GM18511 (cell line): ENCODE data around the gene WNK4.
"Not testable (repeated sequence)": the region's sequence is repeated elsewhere in the genome, so short reads cannot be mapped to it uniquely, and the experiment has no call there.

Experiments
- ATAC-seq: cut with Tn5 transposase; IDR thresholded peaks from one replicate; pipeline ENCODE4 v1.9.1; 2021; ENCODE audit warnings: mild to moderate bottlenecking, moderate library complexity; ENCODE audit not compliant: unreplicated experiment

Gene WNK4

DNA sequence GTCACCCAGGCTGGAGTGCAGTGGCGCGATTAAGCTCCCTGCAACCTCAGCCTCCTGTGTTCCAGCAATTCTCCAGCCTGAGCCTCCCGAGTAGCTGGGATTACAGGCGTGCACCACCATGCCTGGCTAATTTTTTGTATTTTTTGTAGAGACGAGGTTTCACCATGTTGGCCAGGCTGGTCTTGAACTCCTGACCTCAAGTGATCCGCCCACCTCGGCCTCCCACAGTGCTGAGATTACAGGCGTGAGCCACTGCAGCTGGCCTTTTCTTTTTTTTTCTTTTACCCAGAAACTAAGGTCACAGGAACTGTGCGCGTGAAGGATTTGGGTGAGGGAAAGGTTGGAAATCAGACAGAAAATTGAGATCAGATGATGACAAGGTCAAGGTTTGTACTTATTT is 10.4 kb upstream of the WNK4 start:
- not testable (repeated sequence) for ATAC-seq

DNA sequence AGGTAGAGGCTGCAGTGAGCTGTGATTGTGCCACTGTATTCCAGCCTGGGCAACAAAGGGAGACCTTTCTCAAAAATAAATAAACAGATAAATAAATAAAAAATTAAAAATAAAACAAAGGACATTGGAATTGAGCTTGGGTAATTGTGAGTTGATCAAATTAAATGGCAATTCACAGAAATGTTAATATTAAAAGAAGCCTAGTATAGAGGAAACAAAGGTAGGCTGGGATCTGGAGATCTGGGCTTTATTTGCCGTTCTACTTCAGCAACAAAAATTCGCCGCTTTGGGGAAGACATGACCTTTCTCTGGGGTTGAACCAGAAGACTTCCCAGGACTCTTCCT is 7.5 kb upstream of the WNK4 start:
- ATAC-seq: no peak

DNA sequence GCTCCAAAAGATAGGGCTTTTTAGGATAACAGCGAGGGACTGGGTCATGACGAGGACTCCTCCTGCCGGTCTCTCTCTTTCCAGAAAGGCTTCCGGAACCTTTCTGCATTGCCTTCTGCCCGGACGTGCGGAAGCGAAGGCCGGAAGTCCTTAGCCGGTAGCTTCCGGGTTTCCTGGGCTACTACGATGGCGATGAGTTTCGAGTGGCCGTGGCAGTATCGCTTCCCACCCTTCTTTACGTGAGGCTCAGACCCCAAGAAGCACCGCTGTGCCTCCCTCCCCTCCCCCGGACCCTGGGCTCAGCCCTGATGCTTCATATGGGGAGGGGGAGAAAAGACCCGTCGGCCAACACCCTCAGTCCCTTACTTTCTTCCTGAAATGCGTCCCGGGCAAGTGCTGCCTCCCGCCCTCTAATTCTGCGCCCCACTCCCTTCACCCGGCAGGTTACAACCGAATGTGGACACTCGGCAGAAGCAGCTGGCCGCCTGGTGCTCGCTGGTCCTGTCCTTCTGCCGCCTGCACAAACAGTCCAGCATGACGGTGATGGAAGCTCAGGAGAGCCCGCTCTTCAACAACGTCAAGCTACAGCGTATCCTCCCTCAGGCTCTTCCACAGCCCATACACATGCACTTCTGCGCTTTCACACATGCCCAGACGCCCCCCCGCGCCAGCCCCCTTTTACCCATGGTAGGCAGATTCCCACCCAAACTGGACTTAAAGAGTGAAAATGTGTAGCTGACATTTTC is 6.9 kb upstream of the WNK4 start, which contains the start of gene VPS25:
TSS of gene VPS25 (plus strand) at position 160 of the 746 bp plus-strand sequence. CDS start at position 187, 27 bp downstream.
- ATAC-seq: peak; percentile 87

DNA sequence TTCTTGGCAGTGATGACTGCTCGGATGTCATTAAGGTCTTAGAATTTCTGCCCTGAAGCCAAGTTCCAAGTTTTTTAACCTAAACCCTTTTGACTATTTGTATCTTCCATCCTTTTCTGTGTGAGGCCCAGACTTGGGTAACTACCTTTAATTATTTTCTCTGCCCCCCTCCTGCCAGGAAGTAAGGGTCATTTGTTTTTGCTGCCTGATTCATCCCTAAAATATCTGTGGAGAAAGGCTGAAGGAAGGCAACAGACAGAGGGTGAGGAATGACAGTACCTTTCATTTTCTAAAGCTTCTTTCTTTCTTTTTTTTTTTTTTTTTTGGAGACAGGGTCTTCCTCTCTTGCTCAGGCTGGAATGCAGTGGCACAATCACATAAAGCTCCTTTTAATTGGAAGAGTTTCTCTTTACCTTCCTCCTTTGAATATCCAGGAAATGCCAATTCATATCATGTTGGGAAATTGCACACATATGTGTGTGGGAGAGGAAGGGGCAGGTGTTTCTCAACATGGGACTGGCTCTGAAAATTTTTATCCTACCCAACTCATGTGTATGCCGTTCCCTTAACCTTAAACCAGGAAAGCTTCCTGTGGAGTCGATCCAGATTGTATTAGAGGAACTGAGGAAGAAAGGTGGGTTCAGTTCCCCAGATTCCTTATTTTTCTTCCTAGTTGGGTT is 6.2 kb upstream of the WNK4 start:
- no peak for ATAC-seq

DNA sequence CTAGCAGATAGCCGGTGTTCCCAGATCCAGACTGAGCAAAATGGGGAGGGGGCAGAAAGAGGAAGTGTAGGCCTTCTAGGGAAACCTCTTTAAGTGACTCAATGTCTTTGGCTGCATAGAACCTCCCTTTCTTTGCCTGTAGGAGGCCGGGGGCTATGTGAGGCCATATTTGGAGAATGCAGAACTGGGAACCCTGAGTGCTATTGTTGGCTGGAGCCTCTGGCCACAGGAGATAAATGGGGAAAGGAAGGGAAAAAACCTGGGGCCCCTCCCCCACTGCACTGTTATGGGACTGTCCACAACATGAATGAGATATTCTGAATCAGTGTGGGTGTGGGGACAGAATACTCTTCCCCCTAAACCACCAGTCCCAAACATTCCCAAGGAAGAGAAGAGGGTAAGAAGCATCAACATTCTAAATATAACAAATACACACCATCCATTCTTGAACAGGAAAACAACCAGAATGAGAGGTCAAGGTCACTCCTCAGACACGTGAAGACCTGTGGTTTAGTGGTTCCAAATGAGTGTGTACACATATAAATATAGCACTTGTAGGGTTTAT is 4.8 kb upstream of the WNK4 start:
- no peak for ATAC-seq

DNA sequence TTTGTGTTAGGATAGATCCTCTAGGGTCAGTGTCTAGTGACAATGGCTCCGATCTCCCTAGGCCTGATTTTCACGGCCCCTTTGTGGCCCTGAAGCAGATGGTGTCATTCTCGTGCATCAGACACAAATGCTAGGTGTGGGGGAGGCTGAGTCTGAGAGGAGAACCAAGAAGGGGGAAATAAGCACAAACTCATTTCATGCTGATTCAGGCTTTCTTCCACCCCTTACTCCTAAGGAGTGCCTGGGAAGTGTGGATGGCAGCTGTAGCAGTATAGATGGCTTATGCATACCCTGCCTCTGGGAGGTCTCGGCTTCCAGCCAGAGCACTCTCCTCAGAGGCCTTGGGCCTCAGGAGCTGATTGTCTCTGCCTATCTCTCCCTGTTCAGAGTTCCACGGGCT is 1.8 kb upstream of the WNK4 start:
- ATAC-seq: no peak

DNA sequence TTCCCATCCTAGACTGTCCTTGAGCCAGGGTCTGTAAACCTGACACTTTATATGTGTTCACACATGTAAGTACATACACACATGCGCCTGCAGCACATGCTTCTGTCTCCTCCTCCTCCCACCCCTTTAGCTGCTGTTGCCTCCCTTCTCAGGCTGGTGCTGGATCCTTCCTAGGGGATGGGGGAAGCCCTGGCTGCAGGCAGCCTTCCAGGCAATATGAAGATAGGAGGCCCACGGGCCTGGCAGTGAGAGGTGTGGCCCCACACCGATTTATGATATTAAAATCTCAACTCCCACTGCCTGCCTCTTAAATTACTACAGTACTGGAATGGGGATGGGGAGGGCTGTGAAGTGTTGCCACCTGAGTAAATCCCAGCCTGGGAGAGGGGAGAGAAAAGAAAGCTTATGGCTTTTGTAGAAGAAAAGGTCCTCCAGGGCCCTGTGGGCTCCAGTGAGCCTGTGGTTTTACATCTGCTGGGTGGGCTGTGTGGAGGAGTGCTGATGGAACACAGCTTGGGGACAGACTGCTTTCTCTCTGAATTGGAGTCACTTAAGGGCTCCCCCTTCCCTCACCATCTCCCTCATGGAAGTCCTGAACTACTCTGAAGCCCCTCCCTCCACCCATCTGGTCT is 990 bp upstream of the WNK4 start:
- ATAC-seq: no peak

DNA sequence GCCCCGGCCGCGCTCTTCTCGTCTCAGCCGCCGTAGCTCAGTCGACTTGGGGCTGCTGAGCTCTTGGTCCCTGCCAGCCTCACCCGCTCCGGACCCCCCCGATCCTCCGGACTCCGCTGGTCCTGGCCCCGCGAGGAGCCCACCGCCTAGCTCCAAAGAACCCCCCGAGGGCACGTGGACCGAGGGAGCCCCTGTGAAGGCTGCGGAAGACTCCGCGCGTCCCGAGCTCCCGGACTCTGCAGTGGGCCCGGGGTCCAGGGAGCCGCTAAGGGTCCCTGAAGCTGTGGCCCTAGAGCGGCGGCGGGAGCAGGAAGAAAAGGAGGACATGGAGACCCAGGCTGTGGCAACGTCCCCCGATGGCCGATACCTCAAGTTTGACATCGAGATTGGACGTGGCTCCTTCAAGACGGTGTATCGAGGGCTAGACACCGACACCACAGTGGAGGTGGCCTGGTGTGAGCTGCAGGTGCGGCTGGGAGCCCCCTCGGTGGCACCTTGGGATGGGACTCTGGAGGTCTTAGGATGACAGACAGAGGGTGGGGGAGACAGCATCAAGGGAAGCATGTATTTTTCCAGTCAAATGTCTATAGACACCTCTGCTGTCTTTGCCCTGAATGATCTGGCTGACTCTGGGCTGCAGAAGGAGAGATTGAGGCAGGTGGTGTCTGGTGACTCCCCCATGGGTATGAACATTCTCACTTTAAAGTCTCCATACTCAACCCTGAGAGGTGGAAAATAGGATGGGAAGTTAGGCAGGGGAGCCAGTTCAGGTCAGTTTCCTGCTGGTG is 635 bp downstream of the WNK4 start:
- no peak for ATAC-seq

DNA sequence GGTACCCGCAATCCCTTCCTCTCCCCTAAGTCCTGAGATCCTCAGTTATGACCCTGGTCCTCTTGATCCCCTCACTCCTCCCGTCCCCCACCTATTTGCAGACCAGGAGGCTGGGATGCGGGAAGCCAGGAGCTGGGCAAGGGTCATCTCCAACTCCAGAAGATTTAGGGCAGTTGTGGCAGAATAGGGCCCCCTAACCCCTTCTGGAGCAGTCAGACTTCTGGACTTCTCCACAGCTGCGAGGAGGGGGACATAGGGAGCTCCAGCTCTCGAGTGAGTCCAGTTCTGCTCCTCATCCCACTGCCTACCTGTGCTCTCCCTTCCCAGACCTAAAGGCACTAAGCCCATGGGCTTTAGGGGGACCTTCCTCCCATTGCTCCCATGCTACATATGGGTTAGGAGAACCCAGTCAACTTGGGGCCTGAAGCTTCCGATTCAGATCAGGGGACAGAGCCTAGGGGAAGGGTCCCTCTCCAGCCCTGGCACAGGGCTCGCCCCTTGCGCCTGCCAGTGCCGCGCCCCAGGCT is 1.3 kb downstream of the WNK4 start:
- no peak for ATAC-seq

DNA sequence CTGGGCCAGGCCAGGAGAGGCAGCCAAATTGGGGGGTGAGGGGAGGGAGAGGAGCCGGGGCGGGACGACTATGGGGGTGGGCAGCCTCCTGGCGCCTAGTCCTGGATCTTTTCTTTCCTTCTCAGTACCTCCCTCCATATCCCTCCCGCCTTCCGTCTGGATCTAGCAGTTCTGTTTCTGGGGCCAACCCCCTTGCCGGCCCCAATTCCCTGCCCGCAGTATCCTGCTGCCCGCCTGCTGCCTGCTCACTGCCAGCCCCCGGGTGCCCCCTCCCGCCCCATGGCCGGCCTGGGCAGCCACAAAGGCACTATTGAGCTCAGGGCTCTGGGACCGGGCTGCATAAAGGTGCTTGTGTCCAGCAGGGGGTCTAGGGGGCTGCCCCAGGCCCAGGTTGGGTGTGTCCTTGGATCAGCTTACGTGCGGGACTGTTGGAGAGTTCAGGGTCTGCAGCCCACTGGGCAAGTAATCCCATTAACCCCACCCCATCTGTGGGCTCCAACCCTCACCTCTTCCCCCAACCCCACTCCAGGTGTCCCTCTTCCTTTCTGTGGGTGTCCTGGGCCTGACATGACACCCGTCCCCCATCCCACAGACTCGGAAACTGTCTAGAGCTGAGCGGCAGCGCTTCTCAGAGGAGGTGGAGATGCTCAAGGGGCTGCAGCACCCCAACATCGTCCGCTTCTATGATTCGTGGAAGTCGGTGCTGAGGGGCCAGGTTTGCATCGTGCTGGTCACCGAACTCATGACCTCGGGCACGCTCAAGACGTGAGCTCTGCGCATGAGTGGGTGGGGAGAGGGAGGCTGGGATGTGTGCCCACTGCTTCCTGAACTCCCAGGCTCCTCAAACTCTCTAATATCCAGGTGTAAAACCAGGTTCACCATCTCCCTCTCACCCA is 2.0 kb downstream of the WNK4 start:
- no peak for ATAC-seq

DNA sequence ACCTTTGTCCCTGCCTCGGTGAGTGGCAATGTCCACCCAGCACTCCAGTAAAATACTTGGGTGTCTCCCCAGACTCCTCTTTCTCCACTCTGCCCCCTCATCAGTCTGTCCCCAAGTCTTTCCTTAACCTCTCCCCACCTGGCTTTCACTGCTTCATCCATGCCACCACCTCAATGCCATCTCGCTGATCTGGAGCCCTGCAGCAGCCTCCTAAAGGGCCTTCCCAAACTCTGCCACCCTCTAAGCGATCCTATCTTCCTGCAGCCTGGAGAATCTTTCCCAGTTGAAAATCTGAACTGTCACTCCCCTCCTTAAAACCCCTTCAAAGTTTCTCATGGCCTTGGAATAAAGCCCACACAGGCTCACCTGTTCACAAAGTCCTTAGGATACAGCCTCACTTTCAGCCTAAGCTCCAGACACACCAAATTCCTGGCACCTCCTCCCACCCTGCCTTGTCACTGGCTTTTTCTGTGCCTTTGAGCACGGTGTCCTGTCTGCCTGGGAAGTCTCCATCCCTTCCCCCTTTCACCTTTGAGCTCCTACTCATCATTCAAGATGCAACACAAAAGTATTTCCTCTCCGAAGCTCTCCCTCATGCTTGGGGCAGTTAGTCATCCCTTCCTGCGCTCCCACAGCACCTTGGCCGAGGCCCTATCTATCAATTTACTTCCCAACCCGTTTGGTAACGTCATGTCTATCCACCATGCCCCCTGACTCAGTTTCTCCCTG is 2.8 kb downstream of the WNK4 start:
- ATAC-seq: no peak

DNA sequence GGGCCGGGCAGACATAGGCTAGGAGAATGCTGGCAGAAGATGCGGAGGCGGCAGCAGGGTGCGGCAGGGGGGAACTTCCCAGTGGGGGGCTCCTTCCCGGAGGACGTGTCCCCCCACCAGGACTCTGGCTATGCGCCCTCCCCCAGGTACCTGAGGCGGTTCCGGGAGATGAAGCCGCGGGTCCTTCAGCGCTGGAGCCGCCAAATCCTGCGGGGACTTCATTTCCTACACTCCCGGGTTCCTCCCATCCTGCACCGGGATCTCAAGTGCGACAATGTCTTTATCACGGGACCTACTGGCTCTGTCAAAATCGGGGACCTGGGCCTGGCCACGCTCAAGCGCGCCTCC is 3.4 kb downstream of the WNK4 start:
- ATAC-seq: no peak

DNA sequence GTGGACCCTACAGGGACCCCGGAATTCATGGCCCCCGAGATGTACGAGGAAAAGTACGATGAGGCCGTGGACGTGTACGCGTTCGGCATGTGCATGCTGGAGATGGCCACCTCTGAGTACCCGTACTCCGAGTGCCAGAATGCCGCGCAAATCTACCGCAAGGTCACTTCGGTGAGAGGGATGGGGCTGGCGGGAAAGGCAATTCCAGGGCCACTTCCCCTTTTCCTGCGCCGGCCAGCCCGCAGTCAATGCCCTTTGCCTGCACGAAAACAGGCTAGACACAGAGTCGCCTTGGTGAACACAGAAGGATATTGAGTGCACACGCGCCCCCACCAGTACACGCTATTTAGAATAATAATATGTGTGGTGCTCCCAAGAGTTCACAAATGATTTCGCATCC is 4.0 kb downstream of the WNK4 start:
- ATAC-seq: no peak

DNA sequence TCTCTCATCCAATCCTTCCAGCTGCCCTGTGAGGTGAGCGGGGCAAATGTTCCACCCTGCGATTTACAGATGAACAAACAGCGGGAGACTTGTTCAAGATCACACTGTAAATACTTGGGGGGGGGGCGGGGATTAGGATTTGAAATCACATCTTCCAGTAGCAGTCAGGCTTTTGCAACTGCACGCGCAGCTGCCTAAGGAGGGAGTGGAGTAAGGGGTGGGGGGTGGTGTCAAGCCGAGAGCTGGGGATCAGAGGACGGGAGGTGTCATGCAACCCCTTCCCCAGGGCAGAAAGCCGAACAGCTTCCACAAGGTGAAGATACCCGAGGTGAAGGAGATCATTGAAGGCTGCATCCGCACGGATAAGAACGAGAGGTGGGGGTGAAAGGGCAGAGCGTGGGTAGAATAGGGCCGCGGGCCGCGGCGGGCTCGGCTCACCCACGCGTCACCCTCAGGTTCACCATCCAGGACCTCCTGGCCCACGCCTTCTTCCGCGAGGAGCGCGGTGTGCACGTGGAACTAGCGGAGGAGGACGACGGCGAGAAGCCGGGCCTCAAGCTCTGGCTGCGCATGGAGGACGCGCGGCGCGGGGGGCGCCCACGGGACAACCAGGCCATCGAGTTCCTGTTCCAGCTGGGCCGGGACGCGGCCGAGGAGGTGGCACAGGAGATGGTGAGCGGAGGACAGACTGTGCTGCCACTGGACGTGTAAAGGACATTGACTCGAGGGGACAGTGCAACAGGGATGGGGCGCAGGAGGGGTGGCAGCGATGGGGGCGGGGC is 4.6 kb downstream of the WNK4 start:
- no peak for ATAC-seq

DNA sequence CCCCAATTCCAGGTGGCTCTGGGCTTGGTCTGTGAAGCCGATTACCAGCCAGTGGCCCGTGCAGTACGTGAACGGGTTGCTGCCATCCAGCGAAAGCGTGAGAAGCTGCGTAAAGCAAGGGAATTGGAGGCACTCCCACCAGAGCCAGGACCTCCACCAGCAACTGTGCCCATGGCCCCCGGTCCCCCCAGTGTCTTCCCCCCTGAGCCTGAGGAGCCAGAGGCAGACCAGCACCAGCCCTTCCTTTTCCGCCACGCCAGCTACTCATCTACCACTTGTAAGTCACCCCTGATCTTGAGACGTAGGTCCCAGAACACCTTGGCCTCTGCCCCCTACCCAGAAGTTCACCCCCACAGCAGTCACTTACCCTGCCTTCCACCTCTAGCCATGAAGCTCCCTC is 6.9 kb downstream of the WNK4 start:
- no peak for ATAC-seq

DNA sequence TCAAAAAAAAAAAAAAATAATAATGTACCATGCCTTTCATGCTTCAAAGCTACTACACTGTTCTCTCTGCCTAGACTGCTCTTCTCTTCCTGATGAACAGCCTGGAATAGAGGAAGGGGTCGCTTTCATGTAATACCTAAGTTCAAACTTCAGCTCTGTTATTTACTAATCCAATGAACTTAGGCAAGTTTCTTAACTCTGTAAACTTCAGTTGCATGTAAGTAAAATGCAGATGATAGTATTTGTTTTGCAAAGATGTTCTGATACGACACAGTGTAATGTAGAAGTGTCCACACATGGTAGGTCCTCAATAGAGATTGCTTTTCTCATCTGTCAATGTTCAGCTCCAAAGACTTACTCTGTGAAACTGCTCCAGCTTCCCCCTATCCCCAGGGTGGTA is 11.5 kb downstream of the WNK4 start:
- ATAC-seq: no peak

DNA sequence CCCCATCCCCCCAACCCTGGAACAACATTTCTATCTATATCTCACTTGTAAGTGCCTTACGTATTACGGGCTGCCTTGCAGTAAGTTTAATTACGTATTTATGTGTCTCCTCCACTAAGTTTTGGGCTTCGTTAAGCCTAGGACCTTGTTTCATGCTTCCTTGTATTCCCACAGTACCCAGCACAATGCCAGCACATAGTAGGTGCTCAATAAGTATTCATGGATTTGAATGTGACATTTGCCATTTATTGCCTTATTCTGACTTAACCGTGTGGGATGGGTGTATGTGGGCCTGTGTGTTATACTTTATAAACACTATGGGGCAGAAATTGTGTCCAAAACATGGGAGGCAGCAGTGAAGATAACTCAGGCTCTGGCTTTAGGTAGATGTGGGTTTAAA is 12.1 kb downstream of the WNK4 start:
- ATAC-seq: no peak

DNA sequence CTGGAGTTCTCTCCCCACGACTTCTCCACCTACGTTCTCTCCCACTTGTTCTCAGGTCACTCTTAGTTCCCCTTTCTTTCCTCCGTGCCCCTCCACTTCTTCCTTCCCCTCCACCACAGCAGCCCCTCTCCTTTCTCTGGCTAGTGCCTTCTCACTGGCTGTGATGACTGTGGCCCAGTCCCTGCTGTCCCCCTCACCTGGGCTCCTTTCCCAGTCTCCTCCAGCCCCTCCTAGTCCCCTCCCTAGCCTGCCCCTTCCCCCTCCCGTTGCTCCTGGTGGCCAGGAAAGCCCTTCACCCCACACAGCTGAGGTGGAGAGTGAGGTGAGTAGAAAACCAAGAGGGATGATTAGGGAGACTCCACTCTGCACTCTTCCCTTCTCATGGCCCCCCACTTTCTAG is 14.7 kb downstream of the WNK4 start:
- no peak for ATAC-seq

DNA sequence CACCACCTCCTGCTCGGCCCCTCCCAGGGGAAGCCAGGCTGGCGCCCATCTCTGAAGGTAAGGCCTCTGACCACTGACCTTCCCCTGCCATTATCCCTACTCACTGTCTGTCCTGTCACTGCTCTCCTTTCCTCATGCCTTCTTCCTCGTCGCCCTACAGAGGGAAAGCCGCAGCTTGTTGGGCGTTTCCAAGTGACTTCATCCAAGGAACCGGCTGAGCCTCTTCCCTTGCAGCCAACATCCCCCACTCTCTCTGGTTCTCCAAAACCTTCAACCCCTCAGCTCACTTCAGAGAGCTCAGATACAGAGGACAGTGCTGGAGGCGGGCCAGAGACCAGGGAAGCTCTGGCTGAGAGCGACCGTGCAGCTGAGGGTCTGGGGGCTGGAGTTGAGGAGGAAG is 15.1 kb downstream of the WNK4 start:
- no peak for ATAC-seq
